Psoas muscle (tissue), 8 donors: ENCODE data around the gene PSMF1. TPM values are rescaled to one million over a fixed set of nuclear protein-coding genes. Genes with fewer than 3 reads are reported as not detected.

ENCODE experiments used
- ATAC-seq, 4 donors: fragments of 200-7000 bp; cut with Tn5 transposase; one replicate each; pipeline ENCODE4 v1.9.1; 2020; ENCODE audit warnings: moderate library complexity in 3 of 4, mild to moderate bottlenecking in 2 of 4
- DNase-seq, 2 donors: peaks; one replicate each; pipeline ENCODE4 v3.0.0-alpha.2; 2020
- H3K27ac ChIP-seq: fragments of 200-600 bp; one replicate; pipeline ENCODE4 v1.8.0; 2022
- H3K27me3 ChIP-seq, 3 donors: fragments of 200-600 bp in 1 of 3; one replicate each; pipeline versions ENCODE4 v1.6.1 to v1.8.0; 2013 to 2022; ENCODE audit warnings: low read length in 2 of 3, mild to moderate bottlenecking in 2 of 3, moderate library complexity in 1 of 3; ENCODE audit not compliant: insufficient read depth in 3 of 3
- H3K36me3 ChIP-seq, 2 donors: fragments of 200-600 bp in 1 of 2; one replicate each; pipeline versions ENCODE4 v1.6.1 to v1.8.0; 2013 to 2022; ENCODE audit warnings: low read depth in 1 of 2, mild to moderate bottlenecking in 1 of 2, moderate library complexity in 1 of 2; ENCODE audit not compliant: insufficient read depth in 1 of 2
- H3K4me1 ChIP-seq: fragments of 200-600 bp; one replicate; pipeline ENCODE4 v1.8.0; 2022
- H3K4me3 ChIP-seq: fragments of 200-600 bp; one replicate; pipeline ENCODE4 v1.8.0; 2022; ENCODE audit warnings: mild to moderate bottlenecking
- H3K9me3 ChIP-seq: fragments of 200-600 bp; one replicate; pipeline ENCODE4 v1.8.0; 2022
- CTCF ChIP-seq: fragments of 200-600 bp; IDR thresholded peaks from one replicate; pipeline ENCODE4 v1.8.0; 2022; ENCODE audit warnings: antibody characterized with exemption
- WGBS, 3 donors: extraction: QIAGEN DNeasy Blood & Tissue Kit; methylation state at CpG; one replicate each; pipeline versions ENCODE4 v1.1.6 to v1.1.7; 2013; 5-methylcytosine and 5-hydroxymethylcytosine counted together
- intact Hi-C, 2 donors: fragments of 100-400 bp; cut with DNase I; formaldehyde crosslinking; loops; one replicate each; pipeline versions ENCODE4 v1.11.0 to v1.14.2; 2022
- polyA plus RNA-seq, 3 donors: library from polyadenylated mRNA; stranded (reverse); fragments of 200-250 nt; gene quantifications; one replicate each; pipeline ENCODE4 v1.2.3, GENCODE V29; 2013
- total RNA-seq, 4 donors: library from RNA; stranded (reverse); fragmentation: NEBNext Ultra II Directional in 2 of 4; extraction: Animal tissue kit (Norgen Biotek cat#: 25700) in 2 of 4; gene quantifications; one replicate each; pipeline versions ENCODE4 v1.2.1 to v1.2.4, GENCODE V29; 2021 to 2023
- donor health status: healthy with polysubstance abuse.
- donor health status: DM: no; HTN: no; CAD: no; lungs with moderate emphysema.
- donor health status: Bipolar disorder and iron deficiency.
- donor health status: healthy.
- donor health status: DM: yes; HTN: yes; CAD: no.
- donor health status: DM: no; HTN: no; CAD: no.
- donor health status: DM: no; HTN: no; CAD: no.
- donor health status: DM: yes; HTN: yes; CAD: no.

Gene PSMF1
- total and polyA plus RNA-seq, 7 donors = 81.0 to 159 (median 137) TPM

GRCh38 chr20:1166948-1167720 lies 48.7 kb downstream of the PSMF1 start:
- peaks cover 23 to 100% of the 10 kb centered on the region in 2 donors for H3K36me3 ChIP-seq
- H3K27ac ChIP-seq = no peak overlapping the region
- WGBS, 3 donors = 91 to 94% (median 91%) methylated on average over 1 of the region's 1 CpG

GRCh38 chr20:1169224-1169623 lies 50.8 kb downstream of the PSMF1 start:
- Histone ChIP-seq H3K9me3 (no peaks in the 10 kb centered on the region), H3K27me3 (no peaks in the 10 kb centered on the region), H3K4me3 (no peak overlapping the region), H3K36me3 (peaks cover 19 to 97% of the 10 kb centered on the region in 2 donors), H3K4me1 (no peaks in the 10 kb centered on the region), H3K27ac (no peak overlapping the region)
- ATAC-seq = no peak
- no peak for DNase-seq
- intact Hi-C loops = no loop called here
- no peak for TF ChIP-seq CTCF
- 92 to 96% (median 93%) methylated on average over 5 of the region's 5 CpGs for WGBS, 3 donors

More at GRCh38 chr20:1166948-1167720, 48.7 kb downstream of the PSMF1 start:
- intact Hi-C loops = no loop called here
- no peaks in the 10 kb centered on the region for H3K9me3 ChIP-seq
- no peak for TF ChIP-seq CTCF
- no peak overlapping the region for H3K4me3 ChIP-seq
- H3K27me3 ChIP-seq = no peaks in the 10 kb centered on the region
- no peak for ATAC-seq
- H3K4me1 ChIP-seq = no peaks in the 10 kb centered on the region
- no peak for DNase-seq

GRCh38 chr20:1171461-1172093 lies 53.2 kb downstream of the PSMF1 start:
- H3K36me3 ChIP-seq = peaks cover 12 to 92% of the 10 kb centered on the region in 2 donors
- ATAC-seq (no peak), DNase-seq (no peak)
- no peaks in the 10 kb centered on the region for H3K27me3 ChIP-seq
- no peaks in the 10 kb centered on the region for H3K4me1 ChIP-seq
- H3K9me3 ChIP-seq = no peaks in the 10 kb centered on the region
- 49 to 56% (median 55%) methylated on average over 4 of the region's 4 CpGs for WGBS, 3 donors
- intact Hi-C loops = no loop called here
- no peak overlapping the region for H3K4me3 ChIP-seq
- no peak overlapping the region for H3K27ac ChIP-seq
- no peak for TF ChIP-seq CTCF

GRCh38 chr20:1173698-1174097 lies 55.3 kb downstream of the PSMF1 start:
- WGBS, 3 donors = 48 to 69% (median 62%) methylated on average over 4 of the region's 4 CpGs
- ATAC-seq (no peak), DNase-seq (no peak)
- H3K27me3 ChIP-seq = no peaks in the 10 kb centered on the region
- TF ChIP-seq CTCF = no peak
- H3K27ac ChIP-seq = no peak overlapping the region
- no peaks in the 10 kb centered on the region for H3K4me1 ChIP-seq
- H3K4me3 ChIP-seq = no peak overlapping the region
- peaks cover 9 to 71% of the 10 kb centered on the region in 2 donors for H3K36me3 ChIP-seq
- intact Hi-C loops = no loop called here
- H3K9me3 ChIP-seq = no peaks in the 10 kb centered on the region
